ENCODE data around the gene PDCD1LG2.

DNA sequence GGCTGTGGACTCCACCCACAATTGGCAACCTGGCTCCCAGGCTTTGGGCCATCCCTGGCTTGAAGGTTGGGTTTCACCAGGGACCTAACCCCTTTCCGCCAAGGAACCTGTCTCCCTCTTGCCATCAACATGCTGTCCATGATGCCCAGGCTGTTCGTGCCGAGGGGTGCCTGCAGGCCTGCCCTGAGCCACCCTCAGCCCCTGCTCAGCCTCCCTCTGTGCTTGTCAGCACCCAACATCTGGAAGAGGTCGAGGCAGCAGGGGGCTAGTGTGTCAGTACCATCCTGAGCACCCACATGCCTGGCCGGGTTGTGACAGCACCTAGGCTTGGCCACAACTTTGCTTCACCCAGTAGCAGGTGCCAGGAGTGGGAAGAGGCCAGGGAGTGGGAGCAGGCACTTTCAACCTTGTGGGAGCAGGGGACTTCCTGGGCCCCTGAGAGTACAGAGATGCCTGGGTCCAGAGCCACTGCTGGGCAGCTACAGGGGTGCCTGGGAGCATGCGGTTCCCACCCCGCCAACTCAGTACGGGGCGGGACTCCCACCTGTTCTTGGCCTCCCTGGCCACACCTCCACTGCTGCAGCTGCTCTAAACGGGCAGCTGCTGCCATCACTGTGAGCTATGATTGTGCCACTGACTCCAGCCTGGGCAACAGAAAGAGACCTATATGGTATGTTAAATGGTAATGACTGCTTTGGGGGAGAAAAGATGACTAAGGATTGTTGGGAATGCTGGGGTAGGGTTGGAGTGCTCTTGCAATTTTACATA, 6.3 kb downstream of the PDCD1LG2 start:
- TF ChIP-seq, protein P1, sequence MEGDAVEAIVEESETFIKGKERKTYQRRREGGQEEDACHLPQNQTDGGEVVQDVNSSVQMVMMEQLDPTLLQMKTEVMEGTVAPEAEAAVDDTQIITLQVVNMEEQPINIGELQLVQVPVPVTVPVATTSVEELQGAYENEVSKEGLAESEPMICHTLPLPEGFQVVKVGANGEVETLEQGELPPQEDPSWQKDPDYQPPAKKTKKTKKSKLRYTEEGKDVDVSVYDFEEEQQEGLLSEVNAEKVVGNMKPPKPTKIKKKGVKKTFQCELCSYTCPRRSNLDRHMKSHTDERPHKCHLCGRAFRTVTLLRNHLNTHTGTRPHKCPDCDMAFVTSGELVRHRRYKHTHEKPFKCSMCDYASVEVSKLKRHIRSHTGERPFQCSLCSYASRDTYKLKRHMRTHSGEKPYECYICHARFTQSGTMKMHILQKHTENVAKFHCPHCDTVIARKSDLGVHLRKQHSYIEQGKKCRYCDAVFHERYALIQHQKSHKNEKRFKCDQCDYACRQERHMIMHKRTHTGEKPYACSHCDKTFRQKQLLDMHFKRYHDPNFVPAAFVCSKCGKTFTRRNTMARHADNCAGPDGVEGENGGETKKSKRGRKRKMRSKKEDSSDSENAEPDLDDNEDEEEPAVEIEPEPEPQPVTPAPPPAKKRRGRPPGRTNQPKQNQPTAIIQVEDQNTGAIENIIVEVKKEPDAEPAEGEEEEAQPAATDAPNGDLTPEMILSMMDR (IDR thresholded peaks at IDR 0.05), result no peak
- no peak for TF ChIP-seq POLR2A (IDR thresholded peaks at IDR 0.05)

All from right lobe of liver (tissue), 4 donors.